Measurements from ENCODE around the gene ANKRD28. TPM values are rescaled to one million over a fixed set of nuclear protein-coding genes. Genes with fewer than 3 reads are reported as not detected.
A peak's percentile ranks its signal among the peaks of the same experiment; 100 is the strongest.

ANKRD28 gene
- total RNA-seq, 1 donor from 2014 or later: 165 TPM

DNA sequence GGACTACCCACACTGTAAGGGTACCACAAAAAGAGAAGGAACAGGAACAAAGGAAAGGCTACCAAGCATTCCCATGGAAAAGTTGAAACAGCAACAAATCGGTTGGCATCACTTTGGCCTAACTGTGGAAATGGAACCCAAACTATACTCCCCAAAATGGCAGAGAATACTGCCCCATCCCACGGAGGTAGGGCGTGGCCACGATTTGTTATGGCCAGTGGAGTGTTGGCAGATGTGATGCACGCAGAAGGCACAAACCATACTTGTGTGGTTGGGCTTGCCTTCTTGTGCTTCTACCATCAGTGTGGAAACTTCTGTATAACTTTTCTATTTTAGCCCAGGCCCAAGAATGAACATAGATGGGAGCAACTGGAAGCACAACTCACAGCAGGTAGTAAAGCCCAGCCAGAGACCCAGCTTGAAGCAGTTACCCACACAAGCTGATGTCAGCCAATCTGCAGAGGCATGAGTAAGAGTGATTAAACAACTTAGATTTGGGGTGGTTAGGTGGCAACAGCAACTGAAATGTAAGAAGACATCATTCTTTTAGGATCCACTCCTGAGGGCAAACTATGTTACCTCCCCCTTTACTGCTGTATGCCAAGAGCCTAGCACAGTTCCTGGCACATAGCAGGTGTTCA is 132.1 kb downstream of the ANKRD28 start:
- DNase-seq (ENCODE audit: low read depth, low spot score): no peak

DNA sequence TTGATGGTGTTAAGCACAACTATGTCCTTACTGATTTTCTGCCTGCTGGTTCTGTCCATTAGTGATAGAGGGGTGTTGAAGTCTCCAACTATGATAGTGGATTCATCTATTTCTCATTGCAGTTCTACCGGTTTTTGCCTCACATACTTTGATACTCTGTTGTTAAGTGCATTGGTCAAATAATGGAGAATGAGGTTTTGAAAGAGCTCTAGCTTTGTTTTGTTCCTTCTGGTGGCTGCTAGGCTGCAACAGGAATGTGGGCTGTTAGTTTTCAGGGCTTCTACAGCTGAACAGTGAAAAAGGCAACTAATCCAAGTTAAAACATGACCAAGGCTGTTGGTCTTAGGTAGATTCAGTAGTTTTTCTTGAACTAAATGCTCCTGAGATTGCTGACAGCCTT is 133.6 kb downstream of the ANKRD28 start:
- DNase-seq (ENCODE audit: low read depth, low spot score): no peak

DNA sequence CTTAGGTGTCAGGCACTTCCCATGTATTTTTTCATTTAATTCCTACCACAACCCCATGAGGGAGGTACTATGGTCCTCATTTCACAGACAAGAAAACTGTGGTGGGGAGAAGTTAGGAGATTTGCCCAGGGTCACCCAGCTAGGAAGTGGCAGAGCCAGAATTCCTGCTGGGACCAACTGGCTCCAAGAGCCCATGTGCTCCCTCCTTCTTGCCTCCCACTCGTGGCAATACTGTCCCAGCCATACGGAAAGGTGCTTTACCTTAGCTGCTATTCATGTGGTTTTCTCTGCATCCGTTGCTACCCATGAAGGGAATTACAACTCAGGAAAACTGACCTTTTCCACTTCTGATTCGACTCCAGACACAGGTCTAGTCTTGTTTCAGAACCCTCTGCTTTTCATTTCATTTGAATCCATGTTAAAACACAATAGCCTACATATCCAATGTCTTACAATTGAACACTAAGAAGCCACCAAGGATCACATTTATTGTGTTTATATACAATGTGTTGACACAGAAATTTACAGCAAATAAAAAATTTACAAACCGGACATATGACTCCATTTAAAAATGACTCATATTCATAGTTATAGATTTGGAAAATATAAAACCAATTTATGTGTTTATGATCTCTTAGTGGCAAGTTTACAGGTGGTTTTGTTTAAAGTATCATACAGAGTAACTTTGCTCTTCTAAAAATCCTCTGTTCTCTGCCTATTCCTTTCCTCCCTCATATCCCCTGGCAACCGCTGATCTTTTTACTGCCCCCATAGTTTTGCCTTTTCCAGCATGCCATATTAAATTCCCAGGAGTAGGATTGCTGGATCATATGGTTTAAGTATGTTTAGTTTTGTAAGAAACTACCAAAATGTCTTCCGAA is 137.5 kb downstream of the ANKRD28 start:
- DNase-seq (ENCODE audit: low read depth, low spot score): no peak

DNA sequence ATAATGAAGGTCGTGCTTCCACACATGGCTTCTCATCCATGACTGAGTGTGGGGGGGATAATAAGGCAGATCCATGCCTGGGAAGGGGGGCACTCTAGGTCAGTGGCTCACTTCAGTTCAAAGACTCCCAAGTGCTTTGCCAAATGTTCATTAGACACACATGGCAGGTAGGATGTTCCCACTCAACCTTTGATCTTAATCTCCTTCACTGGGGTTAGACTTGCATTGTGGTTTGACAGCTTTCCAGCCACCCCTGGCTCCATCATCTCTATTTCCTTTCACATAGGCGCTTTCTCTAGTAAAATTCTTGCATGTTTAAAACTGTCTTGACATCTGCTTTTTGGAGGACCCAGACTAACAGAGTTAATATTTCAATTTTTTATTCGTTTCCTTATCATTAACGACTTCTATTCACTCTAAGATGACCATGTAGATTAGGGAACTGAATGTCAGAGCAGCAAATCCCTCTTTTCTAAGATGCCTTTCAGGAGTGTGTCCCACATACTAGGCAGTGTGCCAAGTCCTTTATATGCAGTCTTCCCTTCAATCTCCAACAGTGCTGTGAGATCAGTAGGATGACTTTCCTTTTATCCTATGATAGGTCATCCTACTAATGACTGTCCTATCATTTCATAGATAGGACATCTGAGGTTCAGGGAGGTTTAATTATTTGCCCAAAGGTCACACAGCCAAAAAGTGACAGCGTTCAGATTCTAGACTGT is 138.4 kb downstream of the ANKRD28 start:
- no peak for DNase-seq (ENCODE audit: low read depth, low spot score)

DNA sequence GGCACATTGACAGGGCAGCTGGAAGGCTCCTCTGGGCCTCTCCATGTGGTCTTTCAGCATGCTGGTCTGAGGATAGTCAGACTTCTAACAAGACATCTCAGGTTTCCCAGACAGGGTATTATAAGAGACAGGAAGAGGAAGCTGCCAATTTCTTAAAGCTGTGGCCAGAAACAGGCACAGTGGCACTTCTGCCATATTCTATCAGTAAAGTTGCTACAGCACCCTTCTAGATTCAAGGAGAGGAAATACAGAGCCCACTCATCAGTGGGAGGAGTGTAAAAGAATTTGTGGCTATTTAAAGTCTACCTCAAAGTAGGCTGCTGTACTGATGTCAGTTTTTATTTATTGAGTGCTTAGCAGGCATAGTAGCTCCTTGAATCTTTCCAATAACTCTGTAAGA is 140.8 kb downstream of the ANKRD28 start:
- DNase-seq (ENCODE audit: low read depth, low spot score): no peak

DNA sequence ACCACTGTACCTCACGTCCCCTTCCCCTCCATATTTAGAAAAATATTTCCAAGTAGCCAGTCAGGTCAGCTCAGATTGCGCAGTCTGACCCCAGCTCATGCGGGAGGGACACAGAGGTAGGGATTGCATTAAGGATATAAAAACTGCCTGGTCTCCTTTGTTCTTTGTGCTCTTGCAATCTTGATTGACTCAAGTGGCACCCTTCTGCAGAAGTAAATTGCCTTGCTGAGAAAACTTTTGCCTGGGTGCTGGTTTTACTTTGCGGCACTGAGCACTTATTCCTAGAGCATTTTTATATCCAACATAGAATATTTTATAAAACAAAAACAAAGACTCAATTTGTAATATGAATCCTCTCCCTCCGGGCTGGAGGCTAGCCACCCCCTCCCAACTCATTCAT is 141.4 kb downstream of the ANKRD28 start:
- no peak for DNase-seq (ENCODE audit: low read depth, low spot score)

DNA sequence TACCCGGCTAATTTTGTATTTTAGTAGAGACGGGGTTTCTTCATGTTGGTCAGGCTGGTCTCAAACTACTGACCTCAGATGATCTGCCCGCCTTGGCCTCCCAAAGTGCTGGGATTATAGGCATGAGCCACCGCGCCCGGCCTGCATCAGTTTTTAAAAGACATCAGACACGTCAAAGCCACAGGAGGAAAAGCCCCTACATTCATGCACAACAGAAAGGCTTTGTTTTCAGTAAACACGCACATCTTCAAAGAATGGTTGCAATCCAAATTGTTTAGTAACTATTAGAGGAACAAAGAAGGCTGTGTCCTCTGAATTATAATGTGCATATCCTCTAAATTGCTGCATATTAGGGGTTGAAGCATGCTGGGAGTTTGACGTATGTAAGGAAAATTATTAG is 142.9 kb downstream of the ANKRD28 start:
- no peak for DNase-seq (ENCODE audit: low read depth, low spot score)

DNA sequence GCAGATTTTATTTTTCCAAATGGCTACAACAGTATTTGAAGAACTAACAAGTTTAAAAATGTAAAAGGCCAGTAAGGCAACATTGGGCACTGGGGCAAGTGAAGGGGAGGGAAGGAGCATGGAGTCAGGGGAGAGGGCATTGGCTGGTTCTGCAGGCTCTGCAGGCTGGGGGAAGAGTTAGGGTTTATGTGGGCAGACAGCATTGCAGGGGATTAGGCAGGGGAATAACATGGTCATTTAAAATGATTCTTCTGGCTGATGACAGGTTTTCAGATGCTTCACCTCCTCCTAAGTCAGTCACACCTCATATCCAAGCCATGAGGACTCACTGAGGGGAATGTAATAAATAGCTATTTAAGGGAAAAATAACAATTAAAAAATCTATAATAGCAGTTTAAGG is 143.7 kb downstream of the ANKRD28 start:
- DNase-seq (ENCODE audit: low read depth, low spot score): no peak

DNA sequence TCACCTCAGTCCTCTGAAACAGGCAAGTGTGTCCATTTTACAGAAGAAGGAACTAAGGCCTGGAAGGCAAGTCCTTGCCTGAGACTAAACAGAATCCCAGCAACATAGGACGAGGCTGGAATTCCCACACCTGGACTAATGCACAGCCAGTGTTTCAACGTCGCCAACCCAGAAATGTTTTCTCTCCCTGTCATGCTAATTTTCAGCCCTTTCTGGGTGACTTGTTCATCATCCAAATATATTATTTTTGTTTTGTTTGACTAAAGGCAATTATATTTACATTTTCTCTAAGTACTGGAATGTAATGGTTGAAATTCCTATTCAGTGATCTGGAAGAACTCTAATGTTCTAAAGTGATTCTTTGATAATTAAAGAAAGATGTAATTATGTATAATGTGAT is 144.5 kb downstream of the ANKRD28 start:
- no peak for DNase-seq (ENCODE audit: low read depth, low spot score)

DNA sequence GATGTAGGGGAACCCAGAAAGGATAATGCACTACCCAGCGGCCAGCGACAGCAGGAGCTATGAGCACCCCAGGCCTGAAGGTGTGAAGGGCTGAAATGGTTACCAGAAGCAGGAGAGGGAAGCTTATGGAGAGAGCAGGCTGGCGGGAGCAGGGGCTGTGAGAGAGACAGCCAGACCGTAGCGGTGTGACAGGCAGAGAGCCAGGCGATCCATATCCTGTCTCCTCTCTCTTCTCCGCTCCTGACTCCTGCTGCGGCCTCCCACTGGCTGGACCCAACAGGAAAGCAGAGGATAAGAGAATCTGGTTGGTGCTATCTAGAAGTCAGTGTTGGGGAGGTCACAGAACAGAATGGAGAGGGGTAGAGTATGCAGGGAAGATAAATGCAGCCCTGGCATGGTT is 146.4 kb downstream of the ANKRD28 start:
- DNase-seq (ENCODE audit: low read depth, low spot score): no peak

DNA sequence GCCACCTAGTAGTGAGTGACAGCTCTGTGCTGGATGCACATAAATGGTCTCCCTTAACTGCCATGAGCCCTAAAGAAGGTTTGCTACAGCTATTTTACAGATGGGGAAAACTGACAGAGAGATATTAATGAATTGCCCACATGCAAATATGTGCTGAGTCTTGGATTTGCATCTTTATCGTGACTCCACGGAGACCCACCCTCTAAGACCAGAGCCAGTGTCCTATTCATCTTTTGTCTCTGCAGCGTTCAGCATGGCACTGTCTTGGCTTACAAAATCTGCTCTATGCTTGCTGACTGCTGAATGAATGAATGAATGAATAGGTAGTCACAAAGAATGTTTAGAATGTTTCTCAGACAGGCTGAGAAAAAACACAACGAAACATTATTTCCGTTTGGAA is 147.9 kb downstream of the ANKRD28 start:
- no peak for DNase-seq (ENCODE audit: low read depth, low spot score)

DNA sequence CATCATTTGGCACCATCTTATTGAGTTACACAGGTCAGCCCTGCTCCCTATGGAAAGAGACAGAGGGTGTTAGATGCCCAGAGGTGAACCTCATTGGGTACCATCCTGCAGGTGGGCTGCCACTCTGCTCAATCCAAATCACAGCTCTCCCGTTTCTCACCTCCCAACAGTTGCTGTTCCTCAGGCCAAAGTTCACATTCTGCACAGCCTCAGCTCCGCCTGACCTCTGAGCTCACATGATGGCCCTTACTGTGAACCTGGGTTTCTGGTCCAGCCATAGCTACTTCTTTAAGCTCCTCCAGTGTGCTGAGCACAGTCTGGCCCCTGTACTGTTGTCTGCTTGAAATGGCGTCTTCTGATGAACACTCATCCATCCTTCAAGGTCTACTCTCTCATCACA is 148.4 kb downstream of the ANKRD28 start:
- DNase-seq (ENCODE audit: low read depth, low spot score): no peak

DNA sequence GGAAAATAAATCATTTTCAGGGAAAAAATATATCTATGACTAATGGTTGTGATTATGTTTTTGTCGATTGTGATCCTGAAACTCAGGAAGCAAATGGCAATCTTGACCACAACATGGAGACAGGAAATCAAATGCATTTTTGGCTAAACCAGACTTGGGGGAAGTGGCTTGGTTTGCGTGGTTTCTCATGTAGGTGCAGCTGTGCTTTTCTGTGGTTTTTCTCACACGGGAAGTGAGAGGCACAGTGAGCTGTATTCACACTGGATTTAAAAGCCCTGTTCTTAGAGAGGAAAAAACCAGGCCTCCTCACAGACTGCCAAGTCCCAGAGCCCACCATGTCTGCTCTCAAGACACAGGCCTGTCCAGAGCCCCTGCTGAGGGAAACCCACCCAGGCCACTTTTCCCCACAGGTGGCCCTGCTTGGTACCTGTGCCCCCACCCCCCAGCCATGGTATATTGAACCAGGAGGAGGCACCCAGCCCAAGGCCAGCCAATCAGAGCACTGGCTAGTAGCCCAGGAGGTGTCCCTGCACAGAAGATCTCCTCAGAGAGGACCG is 150.1 kb downstream of the ANKRD28 start:
- peak; percentile 97 for DNase-seq (ENCODE audit: low read depth, low spot score)

DNA sequence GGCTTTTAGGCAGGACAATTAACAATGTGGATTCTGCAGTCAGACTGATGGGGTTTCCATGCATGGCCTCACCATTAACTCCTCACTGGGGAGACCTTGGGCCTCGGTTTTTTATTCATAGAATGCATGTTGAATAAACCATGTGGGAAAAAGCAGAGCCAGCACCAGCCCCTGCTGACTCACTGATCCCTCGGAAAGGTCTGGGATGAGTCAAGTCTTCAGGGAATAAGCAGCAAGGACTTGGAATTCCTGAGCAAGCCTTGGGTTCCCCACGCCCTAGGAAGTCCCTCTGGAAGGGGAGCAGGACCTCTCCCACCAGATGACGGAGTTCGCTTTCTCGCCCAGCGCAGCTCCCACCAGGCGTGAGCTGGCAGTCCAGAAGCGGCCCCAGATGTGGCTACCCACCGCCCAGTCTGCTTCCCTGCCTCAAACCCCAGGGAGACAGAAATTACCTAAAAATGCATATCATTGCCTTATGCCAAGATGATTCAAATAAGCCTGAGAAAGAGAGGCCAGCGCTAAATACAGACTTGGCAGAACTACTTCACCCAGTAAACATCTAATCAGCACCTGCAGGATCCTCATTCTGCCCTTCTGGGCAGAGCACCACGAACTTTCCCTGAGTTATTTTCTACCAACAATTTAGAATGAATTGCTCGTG is 150.8 kb downstream of the ANKRD28 start:
- DNase-seq (ENCODE audit: low read depth, low spot score): peak; percentile 99

DNA sequence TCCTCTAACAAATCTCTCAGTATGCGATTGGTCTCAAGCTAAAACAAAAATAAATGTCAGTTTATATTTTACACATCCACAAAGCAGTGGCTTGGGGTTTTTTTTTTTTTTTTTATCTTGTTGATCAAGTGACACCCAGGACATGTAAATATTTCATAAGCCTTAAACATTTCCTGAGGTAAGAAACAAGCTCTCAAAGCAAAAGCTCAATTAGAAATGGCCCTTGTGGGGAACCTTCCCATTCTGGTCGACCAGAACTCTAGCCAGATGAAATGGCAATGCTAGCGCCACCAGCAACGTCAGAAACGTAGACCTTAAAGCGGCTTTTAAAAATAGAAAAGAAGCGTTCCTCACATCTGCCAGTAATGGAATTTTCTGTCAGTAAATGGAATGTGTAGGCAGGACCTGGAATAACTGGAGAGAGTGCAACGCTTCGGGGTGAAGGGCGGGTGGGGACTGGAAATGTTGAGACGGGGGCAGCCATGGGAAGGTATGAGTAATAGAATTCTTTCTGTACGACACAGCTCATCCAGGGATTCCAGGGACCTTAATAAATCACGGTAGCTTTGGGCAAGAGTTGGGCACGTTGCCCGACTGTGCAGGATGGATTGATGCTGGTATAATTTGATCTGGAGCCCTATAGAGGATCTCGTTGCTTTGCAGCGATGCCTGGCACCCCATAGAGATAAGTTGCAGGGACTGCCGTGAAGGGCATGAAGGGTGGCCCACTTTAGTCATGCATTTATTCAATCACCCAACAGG is 151.9 kb downstream of the ANKRD28 start:
- peak; percentile 85 for DNase-seq (ENCODE audit: low read depth, low spot score)

DNA sequence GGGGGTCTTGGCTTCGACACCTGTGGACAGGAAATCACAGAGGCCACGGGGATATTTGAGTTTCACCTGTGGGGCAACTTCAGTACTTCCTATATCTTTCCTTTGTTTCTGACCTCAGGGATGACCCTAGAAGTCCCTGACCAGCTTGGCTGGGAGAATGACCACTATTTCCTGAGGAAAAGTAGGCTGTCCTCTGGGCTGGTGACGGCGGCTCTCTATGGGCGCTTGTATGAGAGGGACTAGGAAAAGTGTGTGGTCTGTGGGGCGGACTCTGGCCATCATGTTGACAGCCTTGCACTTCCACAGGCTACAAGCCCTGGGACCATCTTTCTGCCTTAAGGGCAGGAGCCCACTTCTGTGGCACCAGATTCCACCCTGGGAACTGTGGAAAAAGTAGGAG is 152.5 kb downstream of the ANKRD28 start:
- no peak for DNase-seq (ENCODE audit: low read depth, low spot score)

DNA sequence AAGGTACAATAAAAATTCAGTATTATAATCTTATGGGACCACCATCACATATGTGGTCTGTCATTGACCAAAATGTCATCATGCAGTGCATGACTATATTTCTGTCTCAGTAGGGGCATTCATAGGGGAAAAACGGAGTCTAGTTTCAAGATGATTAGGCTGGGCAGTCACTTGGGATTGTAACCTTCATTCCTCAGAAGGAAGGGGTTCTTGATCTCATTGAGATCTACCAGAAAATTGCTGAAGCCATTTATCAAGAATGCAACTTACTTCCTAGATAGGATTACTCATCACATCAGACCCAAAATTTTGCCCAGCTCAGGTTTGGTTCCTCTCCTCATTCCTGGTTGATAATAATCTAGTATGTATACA is 158.9 kb downstream of the ANKRD28 start:
- DNase-seq (ENCODE audit: low read depth, low spot score): no peak

DNA sequence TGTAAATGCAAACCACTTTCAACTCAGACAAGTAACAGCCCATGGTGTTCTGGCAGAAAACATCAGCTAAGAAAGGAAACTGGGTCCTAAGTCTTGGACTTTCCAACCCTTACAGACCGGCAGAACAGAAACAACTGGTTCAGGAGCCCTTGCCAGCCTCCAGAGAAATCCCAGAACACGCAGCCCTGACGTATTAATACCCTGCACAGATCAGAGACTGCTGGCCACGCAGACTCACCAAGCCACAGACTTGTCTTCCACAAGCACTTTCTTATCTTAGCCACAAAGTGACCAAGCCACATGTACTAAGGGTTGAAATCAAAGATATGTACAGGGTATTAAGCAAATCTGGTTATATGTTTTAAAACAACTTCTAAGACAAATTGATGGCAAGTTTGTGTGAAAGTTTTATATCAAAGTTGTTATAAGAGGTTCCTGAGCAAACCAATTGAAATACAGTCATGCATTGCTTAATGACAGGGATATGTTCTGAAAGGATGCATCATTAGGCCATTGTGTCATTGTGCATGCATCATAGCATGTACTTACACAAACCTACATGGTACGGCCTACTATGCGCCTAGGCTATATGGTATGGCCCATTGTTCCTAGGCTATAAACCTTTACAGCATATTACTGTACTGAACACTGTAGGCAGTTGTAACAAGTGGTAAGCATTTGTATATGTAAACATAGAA is 159.4 kb downstream of the ANKRD28 start:
- no peak for DNase-seq (ENCODE audit: low read depth, low spot score)

DNA sequence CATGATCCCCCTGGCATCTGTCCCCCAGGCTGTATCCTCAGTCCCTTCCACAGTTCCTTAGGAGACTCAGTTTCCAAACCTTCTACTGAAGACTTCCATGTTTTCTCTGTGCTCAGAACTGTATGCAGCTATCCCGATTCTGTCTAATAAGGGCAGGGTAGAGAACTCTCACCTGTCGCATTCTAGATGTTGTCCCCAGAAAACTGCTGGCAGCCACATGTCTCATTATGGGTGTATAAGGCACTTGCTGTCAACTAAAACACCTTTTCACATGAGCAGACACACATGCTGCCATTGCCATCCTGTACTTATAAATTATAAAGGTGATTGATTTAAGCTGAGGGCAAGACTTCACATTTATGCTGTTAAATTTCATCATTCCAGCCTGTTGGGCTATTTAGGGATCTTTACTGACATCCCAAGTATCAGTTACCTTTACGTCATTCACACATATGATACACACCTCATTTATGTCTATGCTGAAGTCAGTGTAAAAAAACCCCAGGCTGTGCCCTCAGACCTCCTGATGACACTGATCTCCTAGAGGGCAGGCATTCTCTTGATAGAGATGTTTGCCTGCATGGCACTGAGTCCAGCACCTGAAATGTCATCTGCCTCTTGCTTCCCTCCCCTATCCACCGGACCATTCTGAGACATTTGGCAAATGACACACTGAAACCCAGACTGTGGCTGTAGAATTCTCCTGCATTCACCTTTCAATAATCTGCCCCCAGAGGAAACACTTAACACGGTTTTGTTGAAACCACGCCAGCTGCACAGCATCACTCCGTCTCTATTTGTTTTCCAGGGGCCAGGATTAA is 160.4 kb downstream of the ANKRD28 start:
- DNase-seq (ENCODE audit: low read depth, low spot score): no peak

Measured in pulmonary artery endothelial cell (primary cell).